K562 (cell line): ENCODE measurements around the gene PIP4K2C. TPM values are rescaled to one million over a fixed set of nuclear protein-coding genes. Genes with fewer than 3 reads are reported as not detected.

Source experiments
- ATAC-seq: fragments of 200-7000 bp; cut with Tn5 transposase; 3 replicates; pipeline ENCODE4 v1.9.1; 2020; ENCODE audit warnings: moderate library complexity
- BruUV-seq: library from RNA; stranded (reverse); fragments of 400-500 nt; replicated peaks from 2 replicates; lab custom pipeline; 2021; lab: Mats Ljungman, UMichigan
- CTCF ChIA-PET: fragments of 300-600 bp; formaldehyde crosslinking; extraction: SDS; loops from one replicate; lab custom pipeline; 2021; ENCODE audit warnings: low intra/inter-chr PET ratio; lab: Yijun Ruan, JAX
- POLR2A ChIA-PET: fragments of 300-600, 350-650 bp; sonication (Branson Sonifier 250); formaldehyde crosslinking; extraction: SDS; loops from one replicate; lab custom pipeline; 2021; ENCODE audit warnings: antibody characterized with exemption, inconsistent platforms; lab: Yijun Ruan, JAX
- DNase-seq, 4 experiments: peaks; one replicate each; pipeline versions ENCODE4 v3.0.0 to v3.0.0-alpha.2; 2011 to 2018; ENCODE audit warnings: low spot score in 3 of 4, mixed read lengths in 3 of 4; ENCODE audit errors: extremely low read depth in 1 of 4
- FAIRE-seq: peaks from 2 replicates; lab custom pipeline; 2011; peaks lifted over from hg19 to GRCh38; lab: Jason Lieb, UNC
- H2AFZ ChIP-seq: 2 replicates; pipeline ENCODE4 v1.6.0; 2011; ENCODE audit warnings: low read depth, low read length, control low read depth, inconsistent platforms
- H3K27ac ChIP-seq: fragments of 200-600 bp; 3 replicates; pipeline ENCODE4 v1.8.0; 2011; ENCODE audit warnings: low read depth, mild to moderate bottlenecking, control low read depth, inconsistent platforms, low read length, moderate library complexity, mixed read lengths; ENCODE audit errors: extremely low read depth
- H3K27me3 ChIP-seq, 2 experiments: fragments of 300-600 bp in 1 of 2; 2 replicates in 1 of 2; 3 replicates in 1 of 2; pipeline versions ENCODE4 v1.6.0 to v1.8.0; 2011; ENCODE audit warnings: inconsistent platforms in 2 of 2, low read length in 2 of 2, mild to moderate bottlenecking in 1 of 2, mixed read lengths in 1 of 2, moderate library complexity in 1 of 2; ENCODE audit not compliant: control insufficient read depth in 2 of 2, insufficient read depth in 2 of 2
- H3K36me3 ChIP-seq: fragments of 300-600 bp; 3 replicates; pipeline ENCODE4 v1.8.0; 2011; ENCODE audit warnings: mild to moderate bottlenecking, low read length, inconsistent platforms; ENCODE audit not compliant: control insufficient read depth, insufficient read depth
- H3K4me1 ChIP-seq, 2 experiments: fragments of 200-600 bp in 1 of 2; replicated peaks in 1 of 2; 2 replicates in 1 of 2; 3 replicates in 1 of 2; pipeline versions ENCODE4 v1.5.1 to v1.8.0; 2011; ENCODE audit warnings: inconsistent platforms in 2 of 2, low read length in 2 of 2, mild to moderate bottlenecking in 1 of 2, mixed read lengths in 1 of 2, moderate library complexity in 1 of 2; ENCODE audit not compliant: control insufficient read depth in 2 of 2, insufficient read depth in 2 of 2
- H3K4me2 ChIP-seq: 2 replicates; pipeline ENCODE4 v1.6.1; 2011; ENCODE audit warnings: low read length, control low read depth, inconsistent platforms, mixed read lengths; ENCODE audit not compliant: insufficient read depth
- H3K4me3 ChIP-seq: fragments of 200-600 bp; sonication (generic), shearing (Covaris generic); 2 replicates; pipeline ENCODE4 v1.5.1; 2016; ENCODE audit warnings: control low read depth, inconsistent platforms
- H3K79me2 ChIP-seq: fragments of 200-600 bp; 3 replicates; pipeline ENCODE4 v1.8.0; 2011; ENCODE audit warnings: low read length, inconsistent platforms; ENCODE audit not compliant: control insufficient read depth, insufficient read depth
- H3K9ac ChIP-seq, 2 experiments: 2 replicates each; pipeline versions ENCODE4 v1.6.0 to v1.6.1; 2011; ENCODE audit warnings: low read depth in 2 of 2, low read length in 2 of 2, control low read depth in 1 of 2, inconsistent platforms in 1 of 2, mild to moderate bottlenecking in 1 of 2, mixed read lengths in 1 of 2; ENCODE audit not compliant: insufficient read depth in 1 of 2
- H3K9me1 ChIP-seq: one replicate; pipeline ENCODE4 v1.6.0; 2011; ENCODE audit warnings: inconsistent platforms, mild to moderate bottlenecking, low read length, moderate library complexity; ENCODE audit not compliant: control insufficient read depth, insufficient read depth
- H3K9me3 ChIP-seq: replicated peaks from 2 replicates; pipeline ENCODE4 v1.5.1; 2011; ENCODE audit warnings: low read depth, low read length, inconsistent platforms; ENCODE audit not compliant: control insufficient read depth, insufficient read depth
- H4K20me1 ChIP-seq: replicated peaks from 2 replicates; pipeline ENCODE4 v1.6.1; 2011; ENCODE audit warnings: low read length, inconsistent platforms, mixed read lengths; ENCODE audit not compliant: control insufficient read depth, insufficient read depth
- CHCHD3 ChIP-seq: fragments of 250-450 bp; sonication (Bioruptor Pico); IDR thresholded peaks from 2 replicates; pipeline ENCODE4 v2.1.2; 2022; ENCODE audit warnings: mild to moderate bottlenecking
- DPF2 ChIP-seq: fragments of 450-650 bp; IDR thresholded peaks from 2 replicates; pipeline ENCODE4 v1.6.1; 2016
- EP400 ChIP-seq: fragments of 450-650 bp; IDR thresholded peaks from 2 replicates; pipeline ENCODE4 v1.6.1; 2017; ENCODE audit warnings: antibody characterized with exemption, mild to moderate bottlenecking, moderate library complexity
- WHSC1 ChIP-seq: IDR thresholded peaks from one replicate; pipeline ENCODE4 v1.6.1; 2012; ENCODE audit warnings: low read length, control low read depth, inconsistent platforms
- ZNF263 ChIP-seq: sonication (generic); formaldehyde crosslinking; IDR thresholded peaks from 2 replicates; pipeline ENCODE4 v1.8.0; 2022; ENCODE audit warnings: mild to moderate bottlenecking, missing genetic modification reagents, borderline replicate concordance
- ZNF354B ChIP-seq: fragments of 250-450 bp; sonication (Bioruptor Pico); IDR thresholded peaks from 2 replicates; pipeline ENCODE4 v1.4.0; 2020
- WGBS: fragments of 100-300 bp; shearing (Covaris generic); methylation state at CpG from one replicate; pipeline ENCODE4 v1.1.6; 2016; ENCODE audit warnings: low coverage, mixed read lengths; ENCODE audit not compliant: insufficient coverage; ENCODE audit errors: missing lambda C conversion rate; 5-methylcytosine and 5-hydroxymethylcytosine counted together
- in situ Hi-C: fragments of 300-500 bp; cut with MboI; formaldehyde crosslinking; loops from 4 replicates; pipeline ENCODE4 v1.15.0; 2018; ENCODE audit warnings: inconsistent platforms, mixed read lengths
- intact Hi-C: fragments of 100-400 bp; cut with micrococcal nuclease; formaldehyde crosslinking; loops from 2 replicates; pipeline ENCODE4 v1.14.2; 2022
- polyA plus RNA-seq, 8 experiments: library from polyadenylated mRNA; depleted of rRNA in 4 of 8; stranded (reverse) in 5 of 8; unstranded in 3 of 8; fragments of >200 nt; fragmentation: Nextera tagmentation in 2 of 8; fragmentation: Illumina TruSeq in 1 of 8; extraction: Ambion mirVana in 2 of 8; extraction: Trizol in 1 of 8; gene quantifications; 2 replicates each; pipeline versions ENCODE4 v1.2.1 to v1.2.3, GENCODE V29; 2011 to 2014; ENCODE audit warnings: inconsistent platforms in 1 of 8, missing spikeins in 1 of 8
- total RNA-seq, 7 experiments: library from RNA; depleted of rRNA in 6 of 7; stranded (reverse); fragments of >200 nt in 6 of 7; fragmentation: Illumina TruSeq in 2 of 7; extraction: Trizol in 2 of 7; gene quantifications; 2 replicates each; pipeline versions ENCODE4 v1.2.1 to v1.2.3, GENCODE V29; 2011 to 2021; ENCODE audit warnings: low replicate concordance in 1 of 7

PIP4K2C gene
- total and polyA plus RNA-seq, 9 of the 15 experiments (the other 6 are each of a cell fraction or from before 2014, with no cell fraction given), result 9.0 to 41.4 (median 18.3) TPM

DNA sequence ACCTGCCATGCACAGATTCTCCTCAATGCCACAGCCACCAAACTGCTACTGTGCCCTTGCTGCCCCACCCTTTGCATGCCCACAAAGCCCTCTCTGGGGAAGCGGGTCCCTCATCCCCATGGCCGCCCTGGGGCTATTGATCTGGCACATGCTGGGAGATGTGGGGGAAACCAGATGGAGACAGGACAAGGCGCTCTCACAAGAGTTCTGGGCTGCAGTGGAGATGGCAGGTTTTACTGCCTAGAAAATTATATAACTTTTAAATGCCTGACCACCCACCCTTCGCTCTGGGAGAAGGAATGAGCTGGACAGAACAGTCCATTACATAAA is 10.6 kb upstream of the PIP4K2C start:
- Histone ChIP-seq H3K9me1 (peaks cover 7% of the 10 kb centered on the region), H3K36me3 (peaks cover 92% of the 10 kb centered on the region), H3K27ac (no peak overlapping the region), H3K4me3 (no peak overlapping the region), H3K27me3 (no peaks in the 10 kb centered on the region), H3K4me1 (no peaks in the 10 kb centered on the region; a peak in 2 of 5 replicates), H3K9me3 (no peaks in the 10 kb centered on the region), H3K79me2 (no peaks in the 10 kb centered on the region), H3K4me2 (no peak overlapping the region), H3K9ac (no peak overlapping the region), H4K20me1 (peaks cover 3% of the 10 kb centered on the region; the same call in 1 of the 2 replicates), H2AFZ (no peak overlapping the region)
- WGBS, result 92% methylated on average over 4 of the region's 4 CpGs
- TF ChIP-seq EP400 (no peak), ZNF354B (no peak), WHSC1 (no peak)
- in situ Hi-C loops, result no loop called here
- ATAC-seq (no peak), FAIRE-seq (no peak), DNase-seq (no peak)
- intact Hi-C loops, result no loop called here
- POLR2A ChIA-PET, result interaction anchor here (0.6 to 1.4 kb wide), 5 partner anchors 10 to 105 kb away, joined by 3 read pairs; no protein-coding TSS in a partner anchor
- CTCF ChIA-PET, result interaction anchor here (4.6 kb wide), 1 partner anchor 41 kb away, joined by 36 read pairs; no protein-coding TSS in a partner anchor
- no TSS peak for BruUV-seq

- no peak for ATAC-seq
- ChIA-PET POLR2A (interaction anchor here (0.7 to 0.9 kb wide), 2 partner anchors 44 to 77 kb away, joined by 3 read pairs; no protein-coding TSS in a partner anchor), CTCF (interaction anchor here (4.6 kb wide), 1 partner anchor 40 kb away, joined by 36 read pairs; no protein-coding TSS in a partner anchor)
- intact Hi-C loops, result loop anchor here (1.0 to 2.0 kb wide), 4 partner anchors 51 to 323 kb away; partner anchors contain the start of genes B4GALNT1 and MBD6
- DNase-seq, result no peak
- H3K9ac ChIP-seq, result no peak overlapping the region
- TF ChIP-seq DPF2 (no peak), CHCHD3 (CRISPR knock-in tag) (no peak), ZNF263 (no peak)
- BruUV-seq, result no TSS peak
- no peak overlapping the region for H3K27ac ChIP-seq
- no peak overlapping the region for H2AFZ ChIP-seq
- H3K36me3 ChIP-seq, result peaks cover 80% of the 10 kb centered on the region
- in situ Hi-C loops, result no loop called here
- no peak for FAIRE-seq
- no peaks in the 10 kb centered on the region for H3K9me3 ChIP-seq
- H4K20me1 ChIP-seq, result peaks cover 3% of the 10 kb centered on the region; the same call in 1 of the 2 replicates
- WGBS, result 83% methylated on average over 1 of the region's 1 CpG
- peaks cover under 1% of the 10 kb centered on the region for H3K9me1 ChIP-seq
- H3K4me1 ChIP-seq, result no peaks in the 10 kb centered on the region; a peak in 2 of 5 replicates
- H3K4me3 ChIP-seq, result no peak overlapping the region
- H3K79me2 ChIP-seq, result no peaks in the 10 kb centered on the region
- no peak overlapping the region for H3K4me2 ChIP-seq
- no peaks in the 10 kb centered on the region for H3K27me3 ChIP-seq
Measured at GRCh38 chr12:57581802-57582201, 9.2 kb upstream of the PIP4K2C start.
